IPS-15b (cell line): ENCODE data around the gene INPP5F.

Source experiments
- H3K27me3 ChIP-seq: one replicate; pipeline ENCODE4 v1.6.1; 2013; ENCODE audit warnings: low read length; ENCODE audit not compliant: control insufficient read depth, insufficient read depth
- H3K36me3 ChIP-seq: one replicate; pipeline ENCODE4 v1.6.1; 2013; ENCODE audit warnings: low read length; ENCODE audit not compliant: control insufficient read depth, insufficient read depth
- H3K4me1 ChIP-seq: one replicate; pipeline ENCODE4 v1.6.1; 2013; ENCODE audit warnings: mild to moderate bottlenecking, low read length; ENCODE audit not compliant: control insufficient read depth, insufficient read depth
- H3K4me3 ChIP-seq: one replicate; pipeline ENCODE4 v1.5.1; 2013; ENCODE audit warnings: low read depth, low read length
- H3K9ac ChIP-seq: one replicate; pipeline ENCODE4 v1.6.1; 2013; ENCODE audit warnings: low read depth, mild to moderate bottlenecking, low read length
- H3K9me3 ChIP-seq: one replicate; pipeline ENCODE4 v1.6.1; 2013; ENCODE audit warnings: mild to moderate bottlenecking, low read length; ENCODE audit not compliant: control insufficient read depth, insufficient read depth

The INPP5F gene

GRCh38 chr10:119754085-119754484 is 28.2 kb downstream of the INPP5F start:
- Histone ChIP-seq H3K4me3 (no peak overlapping the region), H3K9me3 (no peaks in the 10 kb centered on the region), H3K4me1 (no peaks in the 10 kb centered on the region), H3K9ac (peak overlapping the region; percentile 42), H3K36me3 (no peaks in the 10 kb centered on the region), H3K27me3 (no peaks in the 10 kb centered on the region)

GRCh38 chr10:119754936-119755335 is 29.1 kb downstream of the INPP5F start:
- H3K9me3 ChIP-seq: no peaks in the 10 kb centered on the region
- no peaks in the 10 kb centered on the region for H3K27me3 ChIP-seq
- H3K4me1 ChIP-seq: no peaks in the 10 kb centered on the region
- no peaks in the 10 kb centered on the region for H3K36me3 ChIP-seq
- no peak overlapping the region for H3K9ac ChIP-seq
- no peak overlapping the region for H3K4me3 ChIP-seq

- H3K9ac ChIP-seq: no peak overlapping the region
- no peaks in the 10 kb centered on the region for H3K4me1 ChIP-seq
- H3K27me3 ChIP-seq: no peaks in the 10 kb centered on the region
- H3K36me3 ChIP-seq: no peaks in the 10 kb centered on the region
- H3K4me3 ChIP-seq: no peak overlapping the region
- no peaks in the 10 kb centered on the region for H3K9me3 ChIP-seq
These were observed 29.6 kb downstream of the INPP5F start for GRCh38 chr10:119755446-119755845.

GRCh38 chr10:119758448-119759195 is 32.8 kb downstream of the INPP5F start:
- no peaks in the 10 kb centered on the region for H3K27me3 ChIP-seq
- no peaks in the 10 kb centered on the region for H3K4me1 ChIP-seq
- no peak overlapping the region for H3K4me3 ChIP-seq
- H3K9ac ChIP-seq: no peak overlapping the region
- no peaks in the 10 kb centered on the region for H3K36me3 ChIP-seq
- no peaks in the 10 kb centered on the region for H3K9me3 ChIP-seq

- Histone ChIP-seq H3K27me3 (no peaks in the 10 kb centered on the region), H3K4me1 (no peaks in the 10 kb centered on the region), H3K9me3 (no peaks in the 10 kb centered on the region), H3K36me3 (no peaks in the 10 kb centered on the region), H3K9ac (no peak overlapping the region), H3K4me3 (no peak overlapping the region)
These were observed 34.0 kb downstream of the INPP5F start for GRCh38 chr10:119759832-119760231.

- Histone ChIP-seq H3K27me3 (no peaks in the 10 kb centered on the region), H3K9me3 (no peaks in the 10 kb centered on the region), H3K9ac (no peak overlapping the region), H3K4me1 (no peaks in the 10 kb centered on the region), H3K36me3 (no peaks in the 10 kb centered on the region), H3K4me3 (no peak overlapping the region)
These were observed 35.3 kb downstream of the INPP5F start for GRCh38 chr10:119761106-119761505.

- Histone ChIP-seq H3K4me3 (no peak overlapping the region), H3K9me3 (no peaks in the 10 kb centered on the region), H3K36me3 (no peaks in the 10 kb centered on the region), H3K9ac (no peak overlapping the region), H3K27me3 (no peaks in the 10 kb centered on the region), H3K4me1 (no peaks in the 10 kb centered on the region)
These were observed 36.2 kb downstream of the INPP5F start for GRCh38 chr10:119762035-119762434.

- H3K36me3 ChIP-seq: no peaks in the 10 kb centered on the region
- no peaks in the 10 kb centered on the region for H3K27me3 ChIP-seq
- H3K9ac ChIP-seq: no peak overlapping the region
- no peaks in the 10 kb centered on the region for H3K4me1 ChIP-seq
- no peaks in the 10 kb centered on the region for H3K9me3 ChIP-seq
- no peak overlapping the region for H3K4me3 ChIP-seq
These were observed 37.3 kb downstream of the INPP5F start for GRCh38 chr10:119762805-119763798.

- Histone ChIP-seq H3K36me3 (no peaks in the 10 kb centered on the region), H3K4me1 (no peaks in the 10 kb centered on the region), H3K9ac (no peak overlapping the region), H3K27me3 (no peaks in the 10 kb centered on the region), H3K9me3 (no peaks in the 10 kb centered on the region), H3K4me3 (no peak overlapping the region)
These were observed 42.7 kb downstream of the INPP5F start for GRCh38 chr10:119768455-119769094.

- H3K9me3 ChIP-seq: no peaks in the 10 kb centered on the region
- no peak overlapping the region for H3K4me3 ChIP-seq
- H3K36me3 ChIP-seq: no peaks in the 10 kb centered on the region
- H3K9ac ChIP-seq: no peak overlapping the region
- no peaks in the 10 kb centered on the region for H3K4me1 ChIP-seq
- H3K27me3 ChIP-seq: no peaks in the 10 kb centered on the region
These were observed 44.0 kb downstream of the INPP5F start for GRCh38 chr10:119769886-119770285.

GRCh38 chr10:119770928-119771327 is 45.1 kb downstream of the INPP5F start:
- no peaks in the 10 kb centered on the region for H3K27me3 ChIP-seq
- H3K9me3 ChIP-seq: no peaks in the 10 kb centered on the region
- H3K36me3 ChIP-seq: no peaks in the 10 kb centered on the region
- H3K4me3 ChIP-seq: no peak overlapping the region
- H3K4me1 ChIP-seq: no peaks in the 10 kb centered on the region
- no peak overlapping the region for H3K9ac ChIP-seq
